Omental fat pad (tissue), 4 donors: ENCODE results near the gene CRACR2B. TPM values are rescaled to one million over a fixed set of nuclear protein-coding genes. Genes with fewer than 3 reads are reported as not detected.
A peak's percentile ranks its signal among the peaks of the same experiment; 100 is the strongest.

Experiments
- ATAC-seq: fragments of 150-250 bp; one replicate; pipeline ENCODE4 v1.9.1; 2016; ENCODE audit warnings: mild to moderate bottlenecking, moderate library complexity; ENCODE audit not compliant: low FRiP score
- DNase-seq: peaks from one replicate; pipeline ENCODE4 v3.0.0-alpha.2; 2019; ENCODE audit warnings: low spot score
- CTCF ChIP-seq, 3 donors: fragments of 450-650 bp; IDR thresholded peaks; one replicate each; pipeline ENCODE4 v1.5.1; 2016 to 2017; ENCODE audit warnings: antibody characterized with exemption in 3 of 3, mild to moderate bottlenecking in 3 of 3, moderate library complexity in 2 of 3
- total RNA-seq, 4 donors: library from RNA; depleted of rRNA; stranded (reverse); fragments of >200 nt; gene quantifications; one replicate each; pipeline ENCODE4 v1.1.0, GENCODE V29; 2016

Gene CRACR2B
- total RNA-seq, 4 donors from 2014 or later: 6.3 to 39.7 (median 6.9) TPM

GRCh38 chr11:791658-792534 lies 35.8 kb upstream of the CRACR2B start:
- DNase-seq (no peak), ATAC-seq (no peak)
- no peak for TF ChIP-seq CTCF (IDR thresholded peaks at IDR 0.05)

GRCh38 chr11:792535-792821 lies 35.2 kb upstream of the CRACR2B start:
- no peak for ATAC-seq
- DNase-seq: no peak
- TF ChIP-seq CTCF (IDR thresholded peaks at IDR 0.05): no peak

- DNase-seq (no peak), ATAC-seq (no peak)
- TF ChIP-seq CTCF (IDR thresholded peaks at IDR 0.05): no peak
These were observed 34.8 kb upstream of the CRACR2B start for GRCh38 chr11:792873-793272.

GRCh38 chr11:793556-793955 lies 34.2 kb upstream of the CRACR2B start:
- ATAC-seq (no peak), DNase-seq (no peak)
- no peak for TF ChIP-seq CTCF (IDR thresholded peaks at IDR 0.05)

GRCh38 chr11:794013-794765 lies 33.5 kb upstream of the CRACR2B start:
- no peak for ATAC-seq
- DNase-seq: no peak

DNA sequence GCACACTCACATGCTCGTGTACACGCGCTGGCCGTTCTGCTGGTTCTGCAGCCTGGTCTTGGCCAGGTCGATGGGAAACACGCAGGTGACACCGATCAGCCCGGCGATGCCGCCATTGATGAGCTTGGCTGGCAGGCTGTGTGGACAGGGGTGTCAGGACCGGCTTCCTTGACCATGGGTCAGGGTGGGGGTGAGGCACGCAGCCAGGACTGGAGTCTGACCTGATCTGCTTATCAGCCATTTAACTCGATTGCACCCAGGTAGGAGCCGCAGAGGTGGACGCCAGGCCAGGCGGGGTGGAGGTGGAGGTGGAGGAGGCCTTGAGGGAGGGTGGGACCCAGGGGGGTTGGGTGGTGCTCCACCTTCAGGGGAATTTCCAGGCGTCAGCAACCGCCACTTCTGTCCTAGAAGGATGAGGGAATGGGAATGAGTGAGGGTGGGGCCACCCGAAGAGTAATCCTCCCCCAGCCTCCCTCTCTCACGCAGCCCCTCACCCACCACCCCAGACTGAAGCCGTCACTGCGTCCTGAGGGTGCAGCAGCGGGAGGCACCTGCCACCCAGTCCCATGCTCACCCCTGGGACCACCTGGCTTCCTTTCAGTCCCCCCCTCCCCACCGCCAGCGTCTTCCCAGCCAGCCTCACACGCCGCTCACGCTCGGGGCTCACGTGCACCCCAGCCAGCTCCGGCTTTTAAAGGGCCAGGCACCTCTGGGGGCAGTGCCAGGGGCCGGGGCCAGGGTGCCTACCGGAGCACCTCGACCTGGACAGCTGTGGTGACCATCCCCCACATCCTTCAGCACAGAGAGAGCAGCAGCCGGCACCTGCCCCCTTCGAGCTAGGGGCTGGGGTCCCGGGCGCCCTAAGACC lies 32.7 kb upstream of the CRACR2B start:
- no peak for DNase-seq
- no peak for TF ChIP-seq CTCF (IDR thresholded peaks at IDR 0.05)
- ATAC-seq: peak; percentile 7

More at GRCh38 chr11:794013-794765, 33.5 kb upstream of the CRACR2B start:
- TF ChIP-seq CTCF (IDR thresholded peaks at IDR 0.05): no peak
